ENCODE results near the gene STK16.
"Not testable (repeated sequence)": the region's sequence is repeated elsewhere in the genome, so short reads cannot be mapped to it uniquely, and the experiment has no call there.

STK16 gene

DNA sequence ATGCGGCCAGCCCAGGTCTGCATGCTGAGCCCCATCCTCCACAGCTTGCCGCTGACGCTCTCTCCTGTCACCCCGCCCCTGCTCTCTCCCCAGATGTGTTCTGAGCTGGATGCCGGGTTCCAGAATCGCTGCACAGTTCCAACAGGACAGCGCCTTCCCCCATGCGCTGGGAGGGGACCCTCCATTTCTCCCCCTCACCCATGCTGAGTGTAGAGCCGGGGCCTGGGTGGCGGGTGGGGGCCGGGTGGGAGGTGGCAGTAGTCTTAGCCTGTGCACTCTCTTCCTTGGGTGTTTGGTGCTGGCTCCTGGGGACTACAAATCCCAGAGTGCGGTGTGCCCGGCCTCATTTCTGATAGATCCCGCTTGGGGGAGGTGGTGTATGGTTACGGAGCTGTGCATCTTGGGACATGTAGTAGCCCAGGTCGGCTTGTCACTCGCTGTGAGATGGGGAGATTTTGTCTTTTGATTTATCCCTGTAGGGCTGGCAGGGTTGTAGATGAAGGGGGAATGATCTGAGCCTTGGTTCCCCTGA lies 40.7 kb downstream of the STK16 start:
- DNase-seq (ENCODE audit: low read depth), result peak; percentile 73
- no peak overlapping the region; the same call in 1 of the 2 replicates for H3K4me3 ChIP-seq (ENCODE audit: low read length)
- TF ChIP-seq, protein P1, sequence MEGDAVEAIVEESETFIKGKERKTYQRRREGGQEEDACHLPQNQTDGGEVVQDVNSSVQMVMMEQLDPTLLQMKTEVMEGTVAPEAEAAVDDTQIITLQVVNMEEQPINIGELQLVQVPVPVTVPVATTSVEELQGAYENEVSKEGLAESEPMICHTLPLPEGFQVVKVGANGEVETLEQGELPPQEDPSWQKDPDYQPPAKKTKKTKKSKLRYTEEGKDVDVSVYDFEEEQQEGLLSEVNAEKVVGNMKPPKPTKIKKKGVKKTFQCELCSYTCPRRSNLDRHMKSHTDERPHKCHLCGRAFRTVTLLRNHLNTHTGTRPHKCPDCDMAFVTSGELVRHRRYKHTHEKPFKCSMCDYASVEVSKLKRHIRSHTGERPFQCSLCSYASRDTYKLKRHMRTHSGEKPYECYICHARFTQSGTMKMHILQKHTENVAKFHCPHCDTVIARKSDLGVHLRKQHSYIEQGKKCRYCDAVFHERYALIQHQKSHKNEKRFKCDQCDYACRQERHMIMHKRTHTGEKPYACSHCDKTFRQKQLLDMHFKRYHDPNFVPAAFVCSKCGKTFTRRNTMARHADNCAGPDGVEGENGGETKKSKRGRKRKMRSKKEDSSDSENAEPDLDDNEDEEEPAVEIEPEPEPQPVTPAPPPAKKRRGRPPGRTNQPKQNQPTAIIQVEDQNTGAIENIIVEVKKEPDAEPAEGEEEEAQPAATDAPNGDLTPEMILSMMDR (conservative IDR thresholded peaks at IDR 0.05; ENCODE audit: low read length), result no peak

DNA sequence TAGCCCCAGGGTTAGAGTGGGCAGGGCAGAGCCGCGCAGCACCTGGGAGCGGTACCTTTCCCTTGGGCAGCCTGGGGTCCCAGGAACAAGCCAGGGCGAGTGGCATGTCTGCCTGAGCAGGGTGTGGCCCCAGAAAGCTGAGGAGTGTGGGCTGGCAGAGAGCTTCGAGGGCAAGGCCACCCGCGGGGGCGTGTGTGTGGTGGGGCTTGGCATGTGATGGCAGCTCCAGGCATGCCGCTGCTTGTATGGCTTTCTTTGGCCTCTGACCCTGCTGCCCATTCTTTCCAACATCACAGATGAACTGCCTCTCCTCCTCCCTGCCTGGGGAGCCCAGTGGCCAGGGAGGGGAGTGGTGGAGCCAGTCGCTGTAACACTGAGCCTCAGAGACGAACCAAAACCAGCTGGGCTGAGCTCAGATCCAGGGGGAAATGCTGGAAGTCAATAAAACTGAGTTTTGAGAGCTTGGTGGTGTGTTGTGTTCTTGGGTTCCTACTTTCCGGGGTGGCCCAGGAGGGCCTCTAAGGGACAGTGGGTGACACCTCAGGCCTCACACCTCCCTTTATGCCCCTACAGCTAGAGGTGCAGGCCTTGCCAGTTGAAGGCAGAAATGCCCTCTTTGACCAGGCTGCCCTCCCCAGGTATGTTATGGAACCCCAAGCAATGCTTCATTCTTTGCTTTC lies 41.3 kb downstream of the STK16 start:
- TF ChIP-seq, protein P1 (conservative IDR thresholded peaks at IDR 0.05; ENCODE audit: low read length), result 0 out of 2 replicates have a peak, but pooled peaks have one; percentile 4
- no peak overlapping the region for H3K4me3 ChIP-seq (ENCODE audit: low read length)
- no peak for DNase-seq (ENCODE audit: low read depth)

DNA sequence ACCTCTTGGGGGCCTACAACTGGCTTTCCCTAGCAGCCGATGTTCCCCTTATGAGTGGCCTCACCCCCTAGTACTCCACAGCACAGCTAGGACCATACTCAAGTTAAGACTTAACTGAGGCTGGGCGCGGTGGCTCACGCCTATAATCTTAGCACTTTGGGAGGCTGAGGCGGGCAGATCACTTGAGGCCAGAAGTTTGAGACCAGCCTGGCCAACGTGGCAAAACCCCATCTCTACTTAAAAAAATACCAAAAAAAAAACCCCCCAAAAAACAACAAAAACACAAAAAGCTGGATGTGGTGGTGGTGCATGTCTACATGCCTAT lies 41.8 kb downstream of the STK16 start:
- H3K4me3 ChIP-seq (ENCODE audit: low read length); DNase-seq (ENCODE audit: low read depth): not testable (repeated sequence)

DNA sequence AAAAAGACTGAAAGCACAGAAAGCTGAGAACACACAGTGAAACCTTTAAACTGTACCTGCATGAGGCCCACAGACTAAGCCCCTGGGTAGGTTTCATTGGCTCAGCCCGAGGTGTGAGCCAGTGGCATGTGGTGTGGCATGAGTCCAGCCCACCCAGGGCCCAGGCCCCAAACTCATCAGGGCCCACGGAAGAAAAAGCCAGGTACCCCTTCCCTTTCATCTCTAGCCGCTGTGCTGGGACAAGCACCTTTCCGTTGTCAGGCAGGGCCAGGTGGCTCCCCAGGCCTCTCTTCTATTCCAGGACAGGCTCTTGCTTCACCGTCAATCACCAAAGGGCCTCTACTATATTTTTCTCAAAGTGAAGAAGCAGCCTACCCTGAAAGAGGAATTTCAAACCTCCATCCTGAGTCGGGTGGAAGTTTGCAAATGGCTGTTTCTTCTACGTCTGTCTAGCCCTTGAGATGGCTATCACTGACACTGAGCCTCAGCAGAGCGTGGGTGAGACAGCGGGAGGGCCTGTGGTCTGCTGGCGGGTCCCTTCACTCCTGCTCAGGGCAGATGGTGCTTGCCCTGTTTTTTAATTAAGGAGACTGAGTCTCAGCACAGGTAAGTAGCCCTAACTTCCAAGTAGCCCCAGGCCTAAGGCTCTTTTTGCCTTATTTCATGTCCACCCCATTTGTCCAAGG lies 42.4 kb downstream of the STK16 start:
- TF ChIP-seq, protein P1 (conservative IDR thresholded peaks at IDR 0.05; ENCODE audit: low read length), result no peak
- no peak for DNase-seq (ENCODE audit: low read depth)
- no peak overlapping the region for H3K4me3 ChIP-seq (ENCODE audit: low read length)

DNA sequence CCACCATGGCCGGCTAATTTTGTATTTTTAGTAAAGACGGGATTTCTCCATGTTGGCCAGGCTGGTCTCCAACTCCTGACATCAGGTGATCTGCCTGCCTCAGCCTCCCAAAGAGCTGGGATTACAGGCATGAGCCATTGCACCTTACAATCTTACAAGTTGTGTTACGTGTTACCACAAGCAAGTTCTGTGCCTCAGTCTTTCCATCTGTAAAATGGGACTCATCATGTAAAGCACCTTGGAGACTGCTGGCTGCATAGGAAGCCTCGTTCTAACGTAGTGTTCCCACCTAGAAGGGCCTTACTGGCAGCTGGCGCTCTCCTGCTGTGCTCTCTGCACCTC lies 43.9 kb downstream of the STK16 start:
- TF ChIP-seq, protein P1 (conservative IDR thresholded peaks at IDR 0.05; ENCODE audit: low read length), result no peak
- no peak overlapping the region; the same call in 1 of the 2 replicates for H3K4me3 ChIP-seq (ENCODE audit: low read length)
- no peak for DNase-seq (ENCODE audit: low read depth)

DNA sequence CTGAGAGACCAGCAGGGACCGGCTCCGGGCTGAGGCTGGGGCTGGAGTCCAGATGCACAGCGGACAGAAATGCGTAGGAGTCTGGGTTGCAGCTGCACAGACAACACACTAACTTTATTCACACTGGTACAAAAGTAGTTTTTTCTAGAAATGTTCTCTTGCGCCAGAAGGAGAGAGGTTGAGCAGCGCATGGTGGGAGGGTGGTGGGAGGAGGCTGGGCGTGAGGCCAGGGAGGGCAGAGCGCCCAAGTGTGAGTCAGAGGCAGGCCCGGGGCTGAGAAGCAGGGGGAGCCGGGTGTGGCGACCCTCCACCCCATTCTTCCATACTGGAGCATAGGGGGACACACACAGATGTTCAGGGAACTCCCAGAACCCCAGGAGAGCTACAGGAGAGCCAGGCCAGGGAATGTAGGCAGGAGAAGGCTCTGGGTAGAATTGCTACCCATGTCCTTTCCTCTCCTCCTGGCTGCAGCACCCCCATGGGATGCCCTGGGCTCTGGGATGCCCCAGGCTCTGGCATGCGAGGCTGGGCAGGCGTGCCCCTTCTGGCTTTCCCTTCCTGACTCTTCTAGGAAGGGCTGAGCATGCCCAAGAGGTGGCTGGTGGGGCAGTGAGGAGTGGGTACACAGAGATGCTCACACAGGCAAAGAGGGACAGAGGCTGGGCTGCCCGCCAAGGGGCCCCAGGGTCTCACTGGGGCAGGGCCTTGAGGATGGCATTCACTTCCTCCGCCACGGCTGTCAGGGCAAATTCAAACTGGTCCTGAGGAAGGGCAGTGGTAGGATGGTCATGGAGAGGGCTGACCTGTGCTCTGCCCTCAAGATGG lies 44.5 kb downstream of the STK16 start:
- DNase-seq (ENCODE audit: low read depth), result peak; percentile 88
- no peak overlapping the region for H3K4me3 ChIP-seq (ENCODE audit: low read length)
- TF ChIP-seq, protein P1 (conservative IDR thresholded peaks at IDR 0.05; ENCODE audit: low read length), result no peak

DNA sequence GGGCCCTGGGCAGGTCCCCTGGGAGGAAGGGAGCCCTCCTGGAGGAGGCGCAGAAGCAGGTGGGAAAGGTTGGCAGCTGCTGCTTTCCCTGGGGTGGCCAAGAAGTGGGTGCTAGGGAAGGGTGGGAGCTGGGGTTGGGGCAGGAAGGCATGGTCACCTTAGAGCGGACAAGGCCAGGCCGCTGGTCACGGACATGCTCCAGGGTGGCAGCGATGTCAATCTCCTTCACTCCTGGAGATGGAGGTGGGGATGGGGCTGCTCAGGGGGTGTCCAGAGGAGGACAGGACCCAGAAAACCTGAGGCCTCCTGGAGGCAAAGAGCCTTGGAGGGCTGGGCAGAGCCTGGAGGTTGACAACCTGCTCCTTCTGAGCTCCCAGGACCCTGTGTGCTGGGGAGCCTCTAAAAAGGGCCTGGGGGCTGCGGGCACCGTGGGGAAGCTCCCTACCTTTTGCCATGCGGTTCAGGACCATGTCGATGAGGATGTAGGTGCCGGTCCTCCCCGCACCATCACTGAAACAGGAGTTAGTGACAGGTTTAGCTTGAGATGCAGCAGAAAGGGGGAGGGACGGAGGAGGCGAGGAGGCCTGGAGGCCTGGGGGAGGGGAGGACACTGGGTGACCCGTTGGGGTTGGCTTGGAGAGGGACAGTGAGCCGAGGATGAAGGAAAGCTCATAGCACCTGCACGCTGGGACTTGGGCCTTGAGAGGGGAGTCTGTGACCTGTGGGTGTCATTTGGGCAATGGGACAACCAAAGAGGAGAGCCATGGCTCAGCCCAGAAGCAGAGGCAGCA lies 45.3 kb downstream of the STK16 start:
- no peak for DNase-seq (ENCODE audit: low read depth)
- TF ChIP-seq, protein P1 (conservative IDR thresholded peaks at IDR 0.05; ENCODE audit: low read length), result no peak
- no peak overlapping the region for H3K4me3 ChIP-seq (ENCODE audit: low read length)
